NCI-H146 (cell line): Measurements from ENCODE around the gene CC2D2A.

ENCODE experiments used
- DNase-seq: peaks from one replicate; lab custom pipeline; 2025; lab: John Stamatoyannopoulos, UW

The CC2D2A gene

DNA sequence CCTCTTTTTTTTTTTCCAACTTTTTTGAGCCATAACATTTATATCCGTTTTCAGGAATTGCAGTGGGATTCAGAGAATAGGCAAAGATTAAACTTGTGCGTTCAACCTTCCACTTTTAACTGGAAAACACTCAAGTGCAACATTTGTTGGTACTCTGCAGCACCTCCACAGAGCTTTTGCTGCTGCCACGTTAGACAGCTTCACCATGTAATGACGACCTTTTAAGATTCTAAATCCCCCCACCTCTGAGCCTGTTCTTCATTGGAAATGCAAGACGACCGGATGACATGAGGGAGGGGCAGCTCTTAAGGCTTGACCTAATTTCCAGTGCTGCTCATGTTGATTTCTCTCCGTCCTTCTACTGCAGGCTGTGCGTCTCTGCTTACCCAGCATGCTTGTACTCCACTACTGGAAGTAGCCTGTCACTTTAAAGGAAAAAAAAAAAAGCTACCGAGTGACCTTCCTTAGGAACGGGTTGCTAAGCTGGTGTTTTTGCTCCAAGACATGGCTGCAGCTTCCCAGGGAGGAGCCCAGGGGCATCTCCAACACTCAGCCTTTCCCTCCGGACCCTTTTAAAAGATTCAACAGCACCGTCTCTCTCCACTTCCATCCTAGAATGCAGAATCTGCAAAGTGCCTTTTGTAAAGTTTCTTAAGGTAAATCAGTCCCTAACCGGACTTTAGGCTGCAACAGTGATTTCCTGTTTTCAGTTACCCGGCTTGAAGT is at the start of gene CC2D2A:
Gene CC2D2A (plus strand): TSS at position 481 of the 726 bp plus-strand sequence. CDS start 6,051 bp downstream, outside the sequence.
- peak; percentile 60 for DNase-seq

DNA sequence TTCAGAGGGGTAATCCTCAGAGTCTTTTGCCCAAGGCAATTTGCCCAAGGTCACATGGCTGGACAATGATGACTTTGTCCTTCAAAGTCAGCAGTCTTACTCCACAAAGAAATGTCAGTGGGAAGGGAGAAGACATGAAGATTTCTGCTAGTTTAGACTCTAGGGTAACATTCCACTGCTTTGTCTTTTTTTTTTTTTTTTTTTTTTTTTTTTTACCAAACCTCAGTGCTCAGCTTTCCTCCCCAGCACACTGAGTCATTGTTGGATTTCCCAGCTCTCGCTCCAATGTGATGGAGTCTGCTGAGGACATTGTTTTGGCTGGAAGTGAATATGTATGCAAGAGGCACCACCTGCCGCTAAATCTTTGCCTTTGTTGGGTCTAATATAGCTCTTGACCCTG is 49.0 kb upstream of the CC2D2A start:
- no peak for DNase-seq

DNA sequence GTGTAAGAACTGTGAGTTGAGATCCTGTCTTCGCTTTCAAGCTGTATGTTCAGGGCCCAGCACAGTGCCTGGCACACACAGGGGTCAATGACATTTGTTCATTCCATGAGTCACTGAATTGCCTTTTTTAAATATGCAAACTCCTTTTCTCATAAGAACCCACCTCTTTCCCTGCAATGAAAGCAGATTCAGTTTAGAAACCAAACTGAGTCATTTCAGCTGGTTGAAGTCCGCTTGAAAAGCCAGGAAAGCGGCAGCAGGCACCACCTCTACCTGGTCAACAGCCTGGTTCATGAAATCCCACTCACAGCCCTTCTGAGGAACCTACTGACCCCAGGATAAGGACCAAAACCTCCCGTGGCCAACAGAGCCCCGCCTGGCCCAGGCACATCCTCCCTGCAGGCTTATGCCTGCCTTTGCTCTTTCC is 46.4 kb upstream of the CC2D2A start:
- DNase-seq = no peak

DNA sequence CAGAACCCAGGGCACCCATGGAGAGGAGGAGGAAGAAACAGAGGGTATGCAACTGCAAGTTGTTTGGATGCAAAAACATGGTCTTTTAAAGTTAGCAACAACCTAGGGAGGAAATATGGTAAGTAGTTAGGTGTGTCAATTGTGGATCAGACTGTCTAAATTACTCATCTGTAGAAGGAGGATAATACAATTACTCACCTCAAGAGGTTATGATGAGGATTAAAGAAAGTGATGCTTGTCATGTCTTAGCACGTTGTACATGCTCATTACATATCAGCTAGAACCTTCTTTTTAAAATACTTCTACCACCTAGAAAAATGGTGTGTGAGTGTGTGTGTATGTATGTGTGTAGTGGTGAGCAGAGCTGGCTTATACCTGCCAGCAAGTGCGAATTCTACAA is 44.2 kb upstream of the CC2D2A start:
- DNase-seq = no peak

DNA sequence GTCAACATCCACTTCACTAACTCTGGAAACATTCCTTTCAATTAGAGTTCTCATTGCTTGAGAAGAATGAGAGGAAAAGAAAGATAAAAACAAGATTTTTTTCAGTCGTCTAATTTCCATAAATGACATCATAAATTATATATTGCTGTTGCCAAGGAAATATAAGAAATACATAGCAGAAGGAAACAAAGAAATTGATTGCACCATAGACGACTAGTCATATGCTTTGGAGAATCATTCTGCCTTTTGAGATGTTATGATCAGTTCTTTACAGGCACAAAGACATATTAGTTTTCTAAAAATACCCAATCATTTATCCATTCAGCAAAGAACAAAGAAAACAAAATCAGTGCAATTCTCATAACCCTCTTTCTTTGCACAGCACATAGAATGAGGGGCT is 42.5 kb upstream of the CC2D2A start:
- DNase-seq = no peak

DNA sequence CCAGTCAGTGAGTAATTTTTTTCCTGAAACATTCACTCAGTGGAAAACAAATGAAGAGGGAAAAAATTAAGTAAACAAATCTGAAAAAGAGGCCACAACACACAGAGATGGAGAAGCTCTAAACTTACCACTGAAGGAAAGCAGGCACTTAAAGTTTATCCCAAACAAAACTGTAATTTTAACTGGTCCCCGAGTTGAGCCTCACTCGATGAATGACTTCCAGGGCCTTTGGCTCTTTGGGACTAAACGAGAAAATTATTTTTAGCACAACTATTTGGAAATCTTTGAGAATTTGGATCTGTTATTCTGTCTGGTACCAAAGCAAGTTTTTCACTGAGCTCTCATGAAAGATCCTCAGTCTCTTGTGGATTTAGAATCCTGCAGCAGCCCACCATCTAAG is 42.0 kb upstream of the CC2D2A start, which contains the start of gene C1QTNF7:
Gene C1QTNF7 (plus strand): TSS at position 333 of the 400 bp plus-strand sequence. CDS start 7,711 bp downstream, outside the sequence.
- no peak for DNase-seq

DNA sequence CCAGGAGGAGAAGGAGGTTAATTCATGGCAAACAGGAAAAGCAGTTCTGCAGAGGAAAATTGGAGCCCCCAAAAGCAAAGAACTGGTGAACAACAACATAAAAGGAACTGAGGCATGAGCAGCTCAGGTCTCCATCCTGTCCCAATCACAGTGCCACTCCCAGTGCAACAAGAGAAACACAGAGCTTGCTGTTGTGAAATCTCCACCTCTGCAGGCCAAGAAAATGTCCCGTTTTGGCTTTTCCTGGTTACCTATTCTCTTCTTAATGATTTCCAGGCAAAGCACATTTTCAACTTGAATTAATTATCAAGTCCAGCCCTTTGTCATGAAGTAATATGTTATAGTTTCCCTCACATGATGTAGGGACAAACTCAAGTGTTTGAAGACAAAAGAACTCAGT is 41.1 kb upstream of the CC2D2A start:
- DNase-seq = no peak

DNA sequence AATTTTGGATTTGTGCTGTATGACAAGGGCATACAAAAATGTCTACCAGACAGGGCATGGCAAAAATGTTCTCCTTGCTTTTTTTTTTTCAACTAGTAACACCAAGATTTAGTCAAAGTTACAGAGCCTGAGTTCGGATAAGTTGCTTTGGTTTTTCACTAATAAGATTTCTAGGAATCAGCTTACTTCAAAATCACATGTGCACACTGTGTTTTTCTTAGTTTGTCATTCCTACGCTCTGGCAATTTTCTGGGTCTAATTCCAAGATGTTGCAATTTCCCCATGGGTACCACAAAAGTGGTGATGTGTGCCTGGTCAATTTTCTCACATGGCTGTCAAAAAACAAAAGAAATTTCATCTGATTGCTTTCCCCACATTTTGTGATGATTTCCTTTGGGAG is 35.6 kb upstream of the CC2D2A start:
- DNase-seq = no peak

DNA sequence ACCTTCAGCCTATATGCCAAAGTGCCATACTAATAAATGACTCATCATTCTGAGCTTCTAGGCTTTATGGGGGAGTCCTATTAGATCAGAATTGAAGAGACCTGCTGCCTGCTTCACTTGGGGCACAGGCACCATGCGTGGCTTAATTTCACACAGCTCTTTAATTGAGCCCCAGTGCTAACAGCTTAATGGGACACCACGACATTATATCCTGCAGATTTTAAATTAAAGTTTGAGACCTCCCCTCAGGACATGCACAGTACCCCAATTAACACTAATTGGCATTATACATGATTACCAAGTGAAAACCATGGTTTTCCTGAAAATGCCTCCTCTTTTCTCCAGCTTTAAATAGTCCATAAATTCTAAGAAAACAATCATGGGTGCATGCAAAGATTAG is 35.0 kb upstream of the CC2D2A start:
- DNase-seq = no peak

DNA sequence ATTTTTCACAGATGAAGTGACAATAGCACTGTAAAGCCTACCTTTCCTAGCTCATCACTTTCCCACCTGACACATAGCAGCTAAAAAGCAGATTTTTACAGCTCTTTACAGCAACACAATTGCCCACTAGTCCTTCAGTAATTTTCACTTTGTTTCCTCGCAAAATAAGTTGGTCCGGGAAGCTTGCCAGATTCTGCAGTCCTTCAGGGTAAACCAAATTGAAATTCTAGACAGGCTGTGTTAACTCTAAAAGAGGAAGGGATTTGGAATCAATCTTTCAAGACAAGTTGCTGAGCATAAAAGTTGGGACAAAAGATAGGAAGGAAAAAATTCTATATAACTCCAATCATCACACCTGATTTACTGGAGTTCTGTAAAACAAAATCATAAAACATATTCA is 33.2 kb upstream of the CC2D2A start:
- no peak for DNase-seq

DNA sequence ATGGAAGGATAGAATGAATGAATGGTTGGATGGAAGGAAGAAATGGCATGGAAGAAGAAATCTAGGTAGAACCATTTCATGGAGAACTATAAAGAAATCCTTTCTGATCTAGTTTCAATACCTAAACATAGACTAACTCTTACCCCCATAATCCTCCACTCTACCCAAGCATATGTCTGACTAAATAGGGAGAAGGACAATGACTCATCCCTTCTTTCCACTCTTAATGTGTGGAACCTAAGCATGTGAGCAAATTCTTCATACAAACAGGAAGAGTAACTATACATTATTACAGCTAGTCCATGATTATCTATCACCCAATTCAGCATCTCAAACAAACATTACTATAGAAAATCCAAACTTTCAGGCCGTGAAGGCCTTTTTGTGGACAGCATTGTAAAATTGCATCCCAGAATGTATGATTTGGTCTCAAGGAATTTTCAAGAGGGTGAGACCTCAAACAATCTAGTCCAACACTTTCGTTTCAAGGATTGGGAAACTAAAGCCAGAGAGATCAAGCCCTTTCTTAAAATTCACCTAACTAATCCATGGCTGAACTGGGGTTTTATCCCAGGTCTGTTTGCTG is 30.6 kb upstream of the CC2D2A start:
- DNase-seq = no peak

DNA sequence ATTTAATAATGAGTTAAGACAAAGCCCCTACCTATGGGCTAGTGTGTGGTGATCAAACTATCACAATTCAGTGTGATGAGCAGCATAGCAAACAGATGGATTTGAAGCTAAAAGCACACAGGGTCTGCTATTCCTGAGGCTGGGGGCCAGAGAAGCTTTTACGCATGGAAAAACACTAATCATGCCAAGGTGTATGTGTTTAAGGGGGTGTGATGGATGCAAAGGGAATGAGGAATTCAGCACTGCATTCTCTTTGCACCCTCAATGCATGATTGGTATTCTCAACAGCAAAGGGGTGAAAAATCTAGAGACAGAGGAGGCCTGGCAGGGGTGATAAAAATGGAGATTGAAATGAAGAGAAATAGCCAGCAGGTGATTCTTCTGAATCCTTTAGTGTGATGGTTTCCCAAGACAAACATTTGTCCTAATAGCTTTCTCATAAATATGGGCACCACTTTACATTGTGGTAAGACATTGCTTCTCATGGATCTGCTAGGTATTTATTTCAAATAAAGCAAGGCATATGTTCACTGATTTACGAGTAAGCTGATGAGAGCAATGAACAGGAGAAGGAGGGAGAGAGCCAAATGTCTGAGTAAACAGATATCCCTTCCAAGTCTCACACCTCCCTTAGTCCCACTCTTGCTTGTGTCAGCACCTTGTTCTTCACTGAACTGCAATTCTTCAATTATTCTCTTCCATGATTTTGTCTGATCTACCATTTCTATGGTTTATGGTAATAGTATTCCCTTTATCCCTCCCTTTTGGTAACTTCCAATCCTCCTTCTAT is 26.1 kb upstream of the CC2D2A start:
- DNase-seq = no peak

DNA sequence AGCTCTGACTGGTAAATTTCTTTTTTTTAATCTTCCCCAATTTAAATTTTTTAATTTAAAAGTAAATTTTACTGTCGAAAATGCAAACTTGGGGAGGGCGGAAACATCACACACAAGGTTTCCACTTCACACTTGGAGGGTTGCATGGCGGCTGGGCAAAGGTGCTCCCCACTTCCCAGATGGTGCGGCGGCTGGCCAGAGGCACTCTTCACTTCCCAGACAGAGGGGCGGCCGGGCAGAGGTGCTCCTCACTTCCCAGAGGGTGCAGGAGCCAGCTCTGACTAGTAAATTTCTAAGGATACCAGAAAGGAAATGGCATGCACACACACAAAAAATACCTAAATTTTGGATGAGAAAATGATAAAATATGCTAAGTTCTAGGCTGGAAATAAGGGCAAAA is 25.4 kb upstream of the CC2D2A start:
- DNase-seq = no peak

DNA sequence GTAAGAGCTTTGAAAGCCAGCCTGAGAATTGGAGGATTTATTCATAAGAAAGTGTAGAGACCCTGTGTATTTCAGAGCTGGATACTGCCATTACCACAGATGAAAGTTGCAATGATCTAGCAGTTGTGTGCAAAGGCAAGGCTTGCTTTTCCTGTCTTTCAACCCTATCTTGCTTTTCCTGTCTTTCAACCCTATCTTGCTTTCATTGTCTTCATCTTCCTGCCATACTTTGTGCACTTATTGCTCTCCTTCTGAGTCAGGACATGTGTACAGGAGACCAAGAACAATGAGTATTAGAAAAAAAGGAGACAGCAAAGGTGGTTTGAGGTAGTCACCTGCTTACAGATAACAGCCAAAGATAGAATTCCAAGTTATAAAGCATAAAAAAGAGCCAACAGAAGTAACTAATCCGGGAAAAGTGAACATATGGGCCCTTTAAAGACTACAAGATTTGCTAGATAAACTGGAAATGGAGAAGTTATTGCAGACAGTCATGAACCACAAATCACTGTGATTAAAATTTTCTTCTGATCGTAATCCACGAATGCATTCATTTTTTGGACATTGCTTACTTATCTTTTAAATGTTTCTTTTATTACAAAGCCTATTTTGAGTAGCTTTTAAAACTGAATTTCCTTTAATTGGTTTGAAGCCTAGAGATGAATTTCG is 24.7 kb upstream of the CC2D2A start:
- no peak for DNase-seq

DNA sequence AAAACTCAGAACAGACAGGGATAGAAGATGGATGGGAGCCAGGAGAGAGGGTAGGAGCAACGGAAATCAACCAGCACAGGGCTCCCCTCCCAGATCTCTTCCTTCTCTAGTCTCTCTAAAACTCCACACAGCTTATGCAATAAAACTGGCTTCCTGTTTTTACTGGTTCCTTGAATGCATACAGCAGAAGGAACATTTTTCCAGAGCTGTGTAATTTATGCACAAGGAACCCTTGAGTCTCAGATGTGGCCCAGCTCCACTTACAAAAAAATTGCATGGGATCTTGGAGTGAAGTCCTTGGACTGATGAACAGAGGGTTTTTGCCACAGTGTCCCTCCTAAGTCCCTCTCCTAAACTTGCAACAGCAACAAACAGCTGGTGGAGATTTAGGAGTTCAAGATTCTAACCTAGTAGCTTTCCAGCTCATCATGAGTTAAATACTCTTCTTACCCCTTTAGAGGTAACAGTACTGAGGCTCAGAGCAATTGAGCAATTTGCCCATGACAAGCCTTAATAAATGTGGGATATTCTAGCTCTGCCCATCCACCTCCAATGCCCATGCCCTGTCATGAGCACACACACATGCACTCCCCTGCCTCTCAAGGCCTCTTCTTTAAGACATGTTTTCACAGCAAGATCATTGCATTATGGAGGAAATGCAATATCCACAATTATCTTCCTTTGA is 18.4 kb upstream of the CC2D2A start:
- DNase-seq = no peak

DNA sequence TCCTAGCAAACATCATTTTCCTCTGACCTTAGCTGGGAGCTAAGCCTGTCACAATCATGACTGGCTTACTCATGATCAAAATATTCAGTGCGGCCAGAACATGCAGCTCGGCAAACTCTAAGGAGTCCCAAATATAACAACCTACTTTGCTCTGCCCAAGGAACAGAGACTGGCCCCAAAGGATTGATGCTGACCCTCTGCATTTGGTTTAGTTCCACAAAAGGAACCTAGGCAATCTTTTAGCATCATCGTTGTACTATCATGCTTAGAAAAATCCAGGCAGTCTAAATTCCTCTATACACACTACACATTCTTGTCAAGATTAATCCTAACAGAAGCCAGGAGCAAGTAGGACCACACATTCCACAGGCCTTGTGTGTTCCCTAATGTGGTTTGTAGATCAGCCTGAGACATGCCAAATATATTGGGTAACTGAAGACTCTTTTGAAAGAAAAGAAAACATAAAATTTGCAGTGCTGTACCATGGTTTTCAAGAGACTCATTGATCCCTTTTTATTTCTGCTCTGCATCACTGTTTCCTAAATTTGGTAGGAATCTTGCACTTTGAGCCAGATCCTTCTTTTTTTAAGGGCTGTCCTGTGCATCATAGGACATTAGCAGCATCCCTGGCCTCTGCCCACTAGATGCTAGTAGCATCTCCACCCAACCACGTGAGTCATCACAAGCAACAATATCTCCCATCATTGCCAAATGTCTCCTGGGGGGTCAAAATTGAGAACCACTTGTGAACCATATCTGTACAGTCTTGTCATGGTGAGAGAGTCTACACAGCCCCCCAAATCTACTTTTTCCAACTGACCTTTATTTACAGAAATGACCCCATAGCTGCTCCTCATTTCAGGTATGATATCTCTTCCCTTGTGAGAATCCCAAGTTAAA is 17.6 kb upstream of the CC2D2A start:
- DNase-seq = no peak

DNA sequence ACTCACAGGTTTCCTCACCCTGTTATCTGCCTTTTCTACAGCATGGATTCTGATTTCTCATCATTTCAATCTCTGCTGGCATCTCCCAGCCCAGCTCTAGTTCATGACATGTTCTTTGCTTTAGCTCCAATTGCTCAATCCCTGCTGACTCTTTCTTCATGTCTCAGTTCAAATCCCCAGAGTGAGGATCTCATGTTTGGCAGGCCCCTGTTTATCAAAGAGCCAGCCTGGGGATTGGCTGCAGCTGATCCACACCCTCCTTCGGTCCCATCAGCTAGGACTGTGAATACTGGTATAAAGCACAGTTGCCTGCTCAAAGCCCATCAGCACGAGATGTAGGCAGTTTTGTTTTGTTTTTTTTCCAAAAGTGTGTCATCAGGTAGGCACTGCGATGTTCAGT is 14.4 kb upstream of the CC2D2A start:
- no peak for DNase-seq

DNA sequence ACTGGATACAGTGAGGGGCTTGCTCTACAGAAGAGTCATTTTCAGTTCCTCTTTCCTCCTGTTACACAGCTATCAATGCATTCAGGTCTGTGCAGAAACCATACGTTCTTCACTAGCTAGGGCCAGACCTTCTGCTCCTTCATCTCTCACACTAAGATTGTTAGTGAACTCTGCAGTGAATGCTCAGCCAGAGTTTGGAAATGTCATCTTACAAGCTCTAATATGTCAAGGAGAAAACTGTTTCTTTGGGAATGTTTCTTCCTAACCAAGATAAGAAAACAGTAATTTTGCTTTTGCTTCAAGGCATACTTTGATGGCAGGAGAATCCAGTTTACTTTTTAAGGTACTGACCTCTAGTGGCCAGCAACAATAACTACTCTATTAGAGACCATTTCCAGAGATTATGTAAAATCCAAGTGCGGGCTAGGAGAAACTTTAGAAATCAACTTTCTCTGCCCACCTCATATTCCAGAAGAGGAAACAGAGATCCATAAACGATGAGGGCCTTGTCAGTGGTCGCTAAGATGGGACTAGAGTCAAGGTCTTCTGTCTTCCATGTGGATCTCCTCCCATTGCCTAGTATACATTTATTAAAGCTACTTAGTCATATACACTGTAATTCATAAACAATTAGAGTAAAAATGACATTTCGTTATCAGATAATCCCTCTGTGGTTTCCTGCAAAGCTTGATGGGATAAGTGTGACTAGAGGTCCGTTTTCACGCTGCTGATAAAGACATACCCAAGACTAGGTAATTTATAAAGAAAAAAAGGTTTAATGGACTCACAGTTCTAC is 12.1 kb upstream of the CC2D2A start:
- DNase-seq = peak; percentile 22

DNA sequence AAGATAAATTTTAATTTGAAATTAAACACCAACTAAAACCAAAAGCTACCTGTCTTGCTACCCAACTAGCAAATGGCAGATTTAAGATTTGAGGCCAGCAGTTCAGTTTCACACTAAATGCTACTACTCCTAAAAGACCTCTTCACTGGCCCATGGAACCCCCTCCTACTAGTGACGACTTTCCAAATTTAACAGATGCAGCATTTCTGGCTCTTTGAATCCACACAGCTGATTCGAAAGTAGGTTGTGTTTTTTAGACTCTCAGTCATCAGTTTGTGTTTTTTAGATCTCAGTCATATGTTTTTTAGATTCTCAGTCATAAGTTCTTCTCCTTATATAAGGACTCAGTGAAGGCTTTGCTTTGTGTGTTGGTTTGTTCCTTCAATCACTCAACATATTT is 11.1 kb upstream of the CC2D2A start:
- no peak for DNase-seq

DNA sequence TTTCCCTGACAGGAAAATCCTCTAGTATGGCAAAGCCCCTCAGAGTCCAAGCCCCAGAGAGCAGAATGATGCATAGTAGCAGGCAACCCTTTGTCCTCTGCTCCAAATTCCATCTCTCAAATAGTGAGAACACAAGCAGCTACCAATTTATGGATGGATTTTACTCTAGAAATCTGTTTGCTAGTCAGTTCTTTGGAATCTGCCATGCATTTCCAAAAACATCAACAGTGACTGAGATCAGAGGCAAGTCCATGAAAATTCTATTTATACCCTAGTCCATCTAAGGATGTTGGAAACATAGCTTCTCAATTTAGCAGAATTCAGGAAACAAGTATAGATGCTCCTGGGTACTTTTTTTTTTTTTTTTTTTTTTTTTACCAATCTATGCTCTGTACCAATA is 10.0 kb upstream of the CC2D2A start:
- no peak for DNase-seq
